ENCODE results near the gene GLDN. TPM values are rescaled to one million over a fixed set of nuclear protein-coding genes. Genes with fewer than 3 reads are reported as not detected.

GLDN gene
- total RNA-seq, 1 donor from 2014 or later = 0.09 TPM

DNA sequence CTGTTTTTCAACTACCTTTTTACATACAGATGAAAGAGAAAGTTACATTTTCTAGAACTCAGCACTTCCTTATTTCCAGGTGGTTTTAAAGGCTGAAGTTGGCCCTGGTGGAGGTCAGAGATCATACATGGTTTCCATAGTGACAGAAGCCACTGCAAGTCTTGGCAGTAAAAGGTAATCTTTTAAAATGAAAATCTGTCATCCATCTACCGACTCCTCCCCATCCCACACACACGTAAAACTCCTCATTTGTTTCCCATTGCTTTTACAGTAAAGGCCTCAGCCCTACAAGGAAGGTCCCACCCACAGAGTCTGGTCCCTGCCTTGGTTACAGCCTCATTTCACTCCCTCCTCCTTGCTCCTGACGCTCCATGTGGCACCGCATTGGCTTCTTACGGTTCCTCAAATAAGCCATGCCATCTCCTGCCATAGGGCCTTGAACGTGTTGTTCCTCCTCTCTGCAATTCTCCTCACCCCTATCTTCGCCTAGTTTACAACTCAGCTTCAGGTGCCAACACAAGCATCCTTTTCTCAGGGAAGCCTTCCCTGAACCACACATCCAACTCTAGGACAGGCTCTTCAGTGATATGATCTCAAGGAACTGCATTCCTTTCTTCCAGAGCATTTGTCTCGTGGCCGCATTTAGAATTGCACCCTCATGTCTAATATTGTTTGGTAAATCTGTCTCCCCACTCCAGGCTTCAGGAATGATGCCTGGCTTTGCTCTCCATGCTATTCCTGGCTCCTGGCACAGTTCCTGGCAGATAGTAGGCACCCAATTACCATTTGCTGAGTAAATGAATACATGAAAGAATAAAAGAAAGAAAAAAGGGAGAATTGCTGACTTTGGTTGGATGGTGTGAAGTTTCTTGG is 5.7 kb upstream of the GLDN start:
- H3K79me2 ChIP-seq (ENCODE audit: insufficient read depth, low read length) = no peaks in the 10 kb centered on the region
- H4K20me1 ChIP-seq (ENCODE audit: insufficient read depth, low read length) = no peaks in the 10 kb centered on the region
- no peak overlapping the region for H3K4me3 ChIP-seq (ENCODE audit: insufficient read depth, low read depth, low read length)
- TF ChIP-seq, protein P1, sequence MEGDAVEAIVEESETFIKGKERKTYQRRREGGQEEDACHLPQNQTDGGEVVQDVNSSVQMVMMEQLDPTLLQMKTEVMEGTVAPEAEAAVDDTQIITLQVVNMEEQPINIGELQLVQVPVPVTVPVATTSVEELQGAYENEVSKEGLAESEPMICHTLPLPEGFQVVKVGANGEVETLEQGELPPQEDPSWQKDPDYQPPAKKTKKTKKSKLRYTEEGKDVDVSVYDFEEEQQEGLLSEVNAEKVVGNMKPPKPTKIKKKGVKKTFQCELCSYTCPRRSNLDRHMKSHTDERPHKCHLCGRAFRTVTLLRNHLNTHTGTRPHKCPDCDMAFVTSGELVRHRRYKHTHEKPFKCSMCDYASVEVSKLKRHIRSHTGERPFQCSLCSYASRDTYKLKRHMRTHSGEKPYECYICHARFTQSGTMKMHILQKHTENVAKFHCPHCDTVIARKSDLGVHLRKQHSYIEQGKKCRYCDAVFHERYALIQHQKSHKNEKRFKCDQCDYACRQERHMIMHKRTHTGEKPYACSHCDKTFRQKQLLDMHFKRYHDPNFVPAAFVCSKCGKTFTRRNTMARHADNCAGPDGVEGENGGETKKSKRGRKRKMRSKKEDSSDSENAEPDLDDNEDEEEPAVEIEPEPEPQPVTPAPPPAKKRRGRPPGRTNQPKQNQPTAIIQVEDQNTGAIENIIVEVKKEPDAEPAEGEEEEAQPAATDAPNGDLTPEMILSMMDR (IDR thresholded peaks at IDR 0.05; ENCODE audit: insufficient read depth, low read depth, low read length) = no peak
- no peak for TF ChIP-seq EZH2 (IDR thresholded peaks at IDR 0.05; ENCODE audit: insufficient read depth, low read length)
- no peaks in the 10 kb centered on the region for H3K9me3 ChIP-seq (ENCODE audit: insufficient read depth, low read depth, low read length)
- H3K27me3 ChIP-seq (ENCODE audit: insufficient read depth, low read length) = peaks cover 15% of the 10 kb centered on the region
- Mint-ChIP-seq H3K4me1 (ENCODE audit: low read depth, unreplicated experiment) (peaks cover 4% of the 10 kb centered on the region), H3K9me3 (ENCODE audit: unreplicated experiment) (peaks cover 2% of the 10 kb centered on the region), H3K4me3 (ENCODE audit: unreplicated experiment) (no peak overlapping the region), H3K27ac (ENCODE audit: unreplicated experiment) (peak overlapping the region; percentile 38), H3K36me3 (ENCODE audit: low read depth, unreplicated experiment) (no peaks in the 10 kb centered on the region), H3K27me3 (ENCODE audit: low read depth, unreplicated experiment) (peaks cover 44% of the 10 kb centered on the region)
- H3K9ac ChIP-seq (ENCODE audit: low read length) = no peak overlapping the region
- H2AFZ ChIP-seq (ENCODE audit: low read depth, low read length) = no peak overlapping the region
- no peaks in the 10 kb centered on the region for H3K36me3 ChIP-seq (ENCODE audit: insufficient read depth, low read length)
- no peak for FAIRE-seq
- H3K4me1 ChIP-seq (ENCODE audit: insufficient read depth, low read length) = peaks cover 3% of the 10 kb centered on the region
- no peak overlapping the region for H3K4me2 ChIP-seq (ENCODE audit: low read length)
- no peak for DNase-seq (ENCODE audit: low read depth)
- H3K27ac ChIP-seq (ENCODE audit: low read depth, low read length) = no peak overlapping the region

DNA sequence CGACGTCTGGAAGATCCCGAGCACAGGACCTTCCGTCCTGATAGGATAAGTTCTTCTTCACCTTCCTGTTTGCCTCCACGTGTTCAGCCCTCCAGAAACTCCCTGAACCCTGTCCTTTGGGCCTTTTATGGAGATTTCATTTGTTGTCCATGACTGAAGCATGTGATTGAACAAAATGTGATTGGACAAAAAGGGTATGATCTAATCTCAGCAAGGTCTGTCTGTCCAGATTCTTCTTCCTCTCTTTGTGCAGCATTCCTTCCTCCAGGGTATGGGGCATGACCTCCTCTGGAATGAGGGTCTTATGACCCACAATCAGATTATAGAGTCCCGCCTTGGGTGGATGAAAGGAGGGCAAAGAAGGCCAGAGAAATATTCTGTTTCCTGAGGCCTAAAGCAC is 3.0 kb upstream of the GLDN start, which contains the start of gene CYP19A1:
Gene CYP19A1, minus strand, starts transcription at position 101 of the 400 bp plus-strand sequence. CDS start 95,684 bp downstream, outside the sequence.
- TF ChIP-seq EZH2 (IDR thresholded peaks at IDR 0.05; ENCODE audit: insufficient read depth, low read length) = no peak
- TF ChIP-seq, protein P1 (IDR thresholded peaks at IDR 0.05; ENCODE audit: insufficient read depth, low read depth, low read length) = no peak
- Mint-ChIP-seq H3K9me3 (ENCODE audit: unreplicated experiment) (peaks cover 2% of the 10 kb centered on the region), H3K27me3 (ENCODE audit: low read depth, unreplicated experiment) (peaks cover 65% of the 10 kb centered on the region), H3K4me3 (ENCODE audit: unreplicated experiment) (no peak within 1 kb of the TSS), H3K36me3 (ENCODE audit: low read depth, unreplicated experiment) (no peaks in the 10 kb centered on the region), H3K4me1 (ENCODE audit: low read depth, unreplicated experiment) (peaks cover 7% of the 10 kb centered on the region), H3K27ac (ENCODE audit: unreplicated experiment) (no peak within 1 kb of the TSS)
- H2AFZ ChIP-seq (ENCODE audit: low read depth, low read length) = no peak within 1 kb of the TSS
- no peak for DNase-seq (ENCODE audit: low read depth)
- no peaks in the 10 kb centered on the region for H3K79me2 ChIP-seq (ENCODE audit: insufficient read depth, low read length)
- no peak within 1 kb of the TSS for H3K27ac ChIP-seq (ENCODE audit: low read depth, low read length)
- no peaks in the 10 kb centered on the region for H3K9me3 ChIP-seq (ENCODE audit: insufficient read depth, low read depth, low read length)
- peaks cover 4% of the 10 kb centered on the region for H3K4me1 ChIP-seq (ENCODE audit: insufficient read depth, low read length)
- FAIRE-seq = no peak
- no peaks in the 10 kb centered on the region for H3K36me3 ChIP-seq (ENCODE audit: insufficient read depth, low read length)
- no peak within 1 kb of the TSS for H3K9ac ChIP-seq (ENCODE audit: low read length)
- peaks cover 34% of the 10 kb centered on the region for H3K27me3 ChIP-seq (ENCODE audit: insufficient read depth, low read length)
- no peaks in the 10 kb centered on the region for H4K20me1 ChIP-seq (ENCODE audit: insufficient read depth, low read length)
- no peak within 1 kb of the TSS for H3K4me2 ChIP-seq (ENCODE audit: low read length)
- no peak within 1 kb of the TSS for H3K4me3 ChIP-seq (ENCODE audit: insufficient read depth, low read depth, low read length)

All from astrocyte (in vitro differentiated cells and primary cell).